B cell (primary cell): ENCODE data around the gene TMEM132D. TPM values are rescaled to one million over a fixed set of nuclear protein-coding genes. Genes with fewer than 3 reads are reported as not detected.

Experiments used
- ATAC-seq: fragments of 200-7000 bp; cut with Tn5 transposase; one replicate; pipeline ENCODE4 v1.10.0; 2021; ENCODE audit warnings: low read depth, mild to moderate bottlenecking, moderate number of reproducible peaks, moderate library complexity
- CTCF ChIA-PET: fragments of 350-600 bp; sonication (Branson Sonifier 250); formaldehyde crosslinking; loops from one replicate; lab custom pipeline; 2021; ENCODE audit warnings: antibody characterized with exemption, inconsistent platforms; lab: Charles Lee
- POLR2A ChIA-PET: fragments of 350-600 bp; sonication (Branson Sonifier 250); formaldehyde crosslinking; loops from one replicate; lab custom pipeline; 2021; ENCODE audit warnings: antibody characterized with exemption; lab: Charles Lee
- DNase-seq: peaks from one replicate; pipeline ENCODE4 v3.0.0; 2013
- H2AFZ ChIP-seq: 2 replicates; pipeline ENCODE4 v1.6.1; 2012; ENCODE audit warnings: mild to moderate bottlenecking, low read depth, low read length; ENCODE audit not compliant: insufficient read depth, poor library complexity, severe bottlenecking
- H3K27ac ChIP-seq, 2 donors: 1 replicate in 1 of 2; 2 replicates in 1 of 2; pipeline ENCODE4 v1.5.1; 2012 to 2013; ENCODE audit warnings: low read length in 2 of 2, mild to moderate bottlenecking in 2 of 2, moderate library complexity in 1 of 2
- H3K27me3 ChIP-seq, 4 experiments: fragments of 200-600 bp in 1 of 4; sonication (generic) in 1 of 4; replicated peaks in 1 of 4; 1 replicate in 2 of 4; 2 replicates in 2 of 4; pipeline versions ENCODE4 v1.6.1 to v1.7.0; 2013 to 2016; ENCODE audit warnings: low read length in 3 of 4, mild to moderate bottlenecking in 2 of 4, mixed read lengths in 1 of 4, moderate library complexity in 1 of 4; ENCODE audit not compliant: insufficient read depth in 4 of 4, control insufficient read depth in 3 of 4; ENCODE audit errors: control extremely low read depth in 1 of 4
- H3K36me3 ChIP-seq, 2 experiments: replicated peaks in 1 of 2; 1 replicate in 1 of 2; 2 replicates in 1 of 2; pipeline versions ENCODE4 v1.6.1 to v1.7.1; 2013; ENCODE audit warnings: low read length in 1 of 2; ENCODE audit not compliant: insufficient read depth in 2 of 2, control insufficient read depth in 1 of 2; ENCODE audit errors: control extremely low read depth in 1 of 2, extremely low read depth in 1 of 2
- H3K4me1 ChIP-seq, 2 donors: fragments of 200-600 bp in 1 of 2; sonication (generic) in 1 of 2; 1 replicate in 1 of 2; 2 replicates in 1 of 2; pipeline versions ENCODE4 v1.5.1 to v1.6.1; 2013 to 2017; ENCODE audit warnings: low read length in 2 of 2; ENCODE audit not compliant: control insufficient read depth in 2 of 2, insufficient read depth in 2 of 2
- H3K4me2 ChIP-seq: replicated peaks from 2 replicates; pipeline ENCODE3; 2012; ENCODE audit warnings: mild to moderate bottlenecking, low read depth, low read length; ENCODE audit not compliant: poor library complexity, severe bottlenecking
- H3K4me3 ChIP-seq, 5 experiments: fragments of 200-600 bp in 1 of 5; sonication (generic) in 1 of 5; 1 replicate in 3 of 5; 2 replicates in 2 of 5; pipeline versions ENCODE4 v1.5.1 to v1.7.0; 2011 to 2016; ENCODE audit warnings: low read length in 4 of 5, mild to moderate bottlenecking in 4 of 5, low read depth in 2 of 5, control low read depth in 1 of 5, moderate library complexity in 1 of 5; ENCODE audit not compliant: insufficient read depth in 1 of 5; ENCODE audit errors: control extremely low read depth in 1 of 5, extremely low read depth in 1 of 5
- H3K79me2 ChIP-seq: fragments of 200-600 bp; sonication (generic); one replicate; pipeline ENCODE4 v1.6.0; 2016; ENCODE audit warnings: low read length; ENCODE audit not compliant: control insufficient read depth, insufficient read depth
- H3K9ac ChIP-seq: fragments of 200-600 bp; sonication (generic); 2 replicates; pipeline ENCODE4 v1.6.1; 2017; ENCODE audit warnings: mild to moderate bottlenecking, low read length, moderate library complexity
- H3K9me3 ChIP-seq, 3 donors: one replicate each; pipeline versions ENCODE4 v1.6.1 to v1.7.1; 2013; ENCODE audit warnings: low read length in 2 of 3; ENCODE audit not compliant: control insufficient read depth in 2 of 3, insufficient read depth in 1 of 3; ENCODE audit errors: control extremely low read depth in 1 of 3
- H4K20me1 ChIP-seq: 2 replicates; pipeline ENCODE4 v1.6.0; 2012; ENCODE audit warnings: mild to moderate bottlenecking, low read length; ENCODE audit not compliant: insufficient read depth, control insufficient read depth, poor library complexity, severe bottlenecking
- H3K27ac Mint-ChIP-seq: one replicate; pipeline ENCODE4 v1.8.0; 2021; ENCODE audit warnings: mixed read lengths
- H3K27me3 Mint-ChIP-seq: one replicate; pipeline ENCODE4 v1.8.0; 2021; ENCODE audit warnings: mixed read lengths
- H3K4me1 Mint-ChIP-seq: one replicate; pipeline ENCODE4 v1.8.0; 2021; ENCODE audit warnings: mixed read lengths
- H3K4me3 Mint-ChIP-seq: one replicate; pipeline ENCODE4 v1.8.0; 2021; ENCODE audit warnings: mixed read lengths
- H3K9me3 Mint-ChIP-seq: one replicate; pipeline ENCODE4 v1.8.0; 2022; ENCODE audit warnings: mixed read lengths; ENCODE audit not compliant: insufficient read depth
- CTCF ChIP-seq: fragments of 200-600 bp; IDR thresholded peaks from one replicate; pipeline ENCODE4 v1.8.0; 2022; ENCODE audit warnings: antibody characterized with exemption, mild to moderate bottlenecking
- EZH2 ChIP-seq: IDR thresholded peaks from 2 replicates; pipeline ENCODE4 v1.6.1; 2012; ENCODE audit warnings: borderline replicate concordance, low read depth, mild to moderate bottlenecking, moderate library complexity, low read length; ENCODE audit not compliant: insufficient read depth, poor library complexity, severe bottlenecking
- WGBS: methylation state at CpG from one replicate; pipeline ENCODE4 v1.1.5; 2013; ENCODE audit warnings: missing lambda C conversion rate; ENCODE audit not compliant: insufficient coverage; 5-methylcytosine and 5-hydroxymethylcytosine counted together
- intact Hi-C: fragments of 100-400 bp; cut with micrococcal nuclease; formaldehyde crosslinking; loops from one replicate; pipeline ENCODE4 v1.10.0; 2022
- polyA plus RNA-seq: library from polyadenylated mRNA; depleted of rRNA; stranded (reverse); fragments of >200 nt; gene quantifications from 2 replicates; pipeline ENCODE4 v1.2.3, GENCODE V29; 2012
- total RNA-seq, 2 donors: library from RNA; stranded (reverse); fragments of 120-200 nt in 1 of 2; gene quantifications; 1 replicate in 1 of 2; 2 replicates in 1 of 2; pipeline versions ENCODE4 v1.2.3 to v1.2.4, GENCODE V29; 2013 to 2022

TMEM132D gene
- total and polyA plus RNA-seq, 2 donors (not counting 1 experiment from before 2014, with no cell fraction given) = not detected

- H3K79me2 ChIP-seq = no peaks in the 10 kb centered on the region
- WGBS = no CpG with 5 or more reads among the region's 4 CpGs
- POLR2A ChIA-PET = no interaction called here
- H4K20me1 ChIP-seq = no peaks in the 10 kb centered on the region
- H3K9me3 ChIP-seq = no peaks in the 10 kb centered on the region
- H3K9ac ChIP-seq = no peak overlapping the region
- Mint-ChIP-seq H3K4me3 (no peak overlapping the region), H3K27me3 (no peaks in the 10 kb centered on the region), H3K9me3 (no peaks in the 10 kb centered on the region), H3K4me1 (no peaks in the 10 kb centered on the region), H3K27ac (no peak overlapping the region)
- TF ChIP-seq EZH2 (no peak), CTCF (no peak)
- intact Hi-C loops = no loop called here
- no peaks in the 10 kb centered on the region for H3K27me3 ChIP-seq
- CTCF ChIA-PET = no interaction called here
- no peak overlapping the region for H3K4me3 ChIP-seq
- no peaks in the 10 kb centered on the region for H3K4me1 ChIP-seq
- ATAC-seq (no peak), DNase-seq (no peak)
- no peak overlapping the region for H3K4me2 ChIP-seq
- no peaks in the 10 kb centered on the region for H3K36me3 ChIP-seq
- no peak overlapping the region for H3K27ac ChIP-seq
- no peak overlapping the region for H2AFZ ChIP-seq
Observed at GRCh38 chr12:129848876-129849275, 54.9 kb downstream of the TMEM132D start.

GRCh38 chr12:129847063-129847462 lies 56.8 kb downstream of the TMEM132D start:
- Histone ChIP-seq H3K79me2 (no peaks in the 10 kb centered on the region), H3K36me3 (no peaks in the 10 kb centered on the region), H4K20me1 (no peaks in the 10 kb centered on the region), H3K9ac (no peak overlapping the region), H3K4me1 (no peaks in the 10 kb centered on the region), H3K4me3 (no peak overlapping the region), H2AFZ (no peak overlapping the region), H3K27ac (no peak overlapping the region), H3K27me3 (no peaks in the 10 kb centered on the region), H3K4me2 (no peak overlapping the region), H3K9me3 (no peaks in the 10 kb centered on the region)
- Mint-ChIP-seq H3K27ac (no peak overlapping the region), H3K9me3 (no peaks in the 10 kb centered on the region), H3K4me1 (no peaks in the 10 kb centered on the region), H3K27me3 (no peaks in the 10 kb centered on the region), H3K4me3 (no peak overlapping the region)
- DNase-seq (no peak), ATAC-seq (no peak)
- ChIA-PET POLR2A (no interaction called here), CTCF (no interaction called here)
- no CpG with 5 or more reads among the region's 1 CpG for WGBS
- TF ChIP-seq EZH2 (no peak), CTCF (no peak)
- intact Hi-C loops = no loop called here
